ENCODE results near the gene CCL11. TPM values are rescaled to one million over a fixed set of nuclear protein-coding genes. Genes with fewer than 3 reads are reported as not detected.

Gene CCL11
- total RNA-seq, 4 donors from 2014 or later = not detected

GRCh38 chr17:34305061-34305460, 19.5 kb downstream of the CCL11 start:
- DNase-seq = no peak
- intact Hi-C loops (cut with DNase I) = no loop called here
- Histone ChIP-seq H3K4me3 (replicated peaks in 1 of 3) (no peak overlapping the region), H3K4me1 (no peaks in the 10 kb centered on the region), H3K36me3 (no peaks in the 10 kb centered on the region), H3K9me3 (no peaks in the 10 kb centered on the region), H3K27ac (no peak overlapping the region), H3K27me3 (no peaks in the 10 kb centered on the region)
- TF ChIP-seq POLR2A (IDR thresholded peaks at IDR 0.05) = no peak
- TF ChIP-seq, protein P1, sequence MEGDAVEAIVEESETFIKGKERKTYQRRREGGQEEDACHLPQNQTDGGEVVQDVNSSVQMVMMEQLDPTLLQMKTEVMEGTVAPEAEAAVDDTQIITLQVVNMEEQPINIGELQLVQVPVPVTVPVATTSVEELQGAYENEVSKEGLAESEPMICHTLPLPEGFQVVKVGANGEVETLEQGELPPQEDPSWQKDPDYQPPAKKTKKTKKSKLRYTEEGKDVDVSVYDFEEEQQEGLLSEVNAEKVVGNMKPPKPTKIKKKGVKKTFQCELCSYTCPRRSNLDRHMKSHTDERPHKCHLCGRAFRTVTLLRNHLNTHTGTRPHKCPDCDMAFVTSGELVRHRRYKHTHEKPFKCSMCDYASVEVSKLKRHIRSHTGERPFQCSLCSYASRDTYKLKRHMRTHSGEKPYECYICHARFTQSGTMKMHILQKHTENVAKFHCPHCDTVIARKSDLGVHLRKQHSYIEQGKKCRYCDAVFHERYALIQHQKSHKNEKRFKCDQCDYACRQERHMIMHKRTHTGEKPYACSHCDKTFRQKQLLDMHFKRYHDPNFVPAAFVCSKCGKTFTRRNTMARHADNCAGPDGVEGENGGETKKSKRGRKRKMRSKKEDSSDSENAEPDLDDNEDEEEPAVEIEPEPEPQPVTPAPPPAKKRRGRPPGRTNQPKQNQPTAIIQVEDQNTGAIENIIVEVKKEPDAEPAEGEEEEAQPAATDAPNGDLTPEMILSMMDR (IDR thresholded peaks at IDR 0.05) = no peak
- 96 to 97% methylated on average over 4 of the region's 4 CpGs for WGBS, 2 donors

GRCh38 chr17:34305606-34306005, 20.1 kb downstream of the CCL11 start:
- intact Hi-C loops (cut with DNase I) = no loop called here
- no peaks in the 10 kb centered on the region for H3K27me3 ChIP-seq
- no peaks in the 10 kb centered on the region for H3K4me1 ChIP-seq
- TF ChIP-seq, protein P1 (IDR thresholded peaks at IDR 0.05) = no peak
- no peak for TF ChIP-seq POLR2A (IDR thresholded peaks at IDR 0.05)
- H3K27ac ChIP-seq = no peak overlapping the region
- no peak overlapping the region for H3K4me3 ChIP-seq (replicated peaks in 1 of 3)
- no peaks in the 10 kb centered on the region for H3K36me3 ChIP-seq
- H3K9me3 ChIP-seq = no peaks in the 10 kb centered on the region
- DNase-seq = no peak

DNA sequence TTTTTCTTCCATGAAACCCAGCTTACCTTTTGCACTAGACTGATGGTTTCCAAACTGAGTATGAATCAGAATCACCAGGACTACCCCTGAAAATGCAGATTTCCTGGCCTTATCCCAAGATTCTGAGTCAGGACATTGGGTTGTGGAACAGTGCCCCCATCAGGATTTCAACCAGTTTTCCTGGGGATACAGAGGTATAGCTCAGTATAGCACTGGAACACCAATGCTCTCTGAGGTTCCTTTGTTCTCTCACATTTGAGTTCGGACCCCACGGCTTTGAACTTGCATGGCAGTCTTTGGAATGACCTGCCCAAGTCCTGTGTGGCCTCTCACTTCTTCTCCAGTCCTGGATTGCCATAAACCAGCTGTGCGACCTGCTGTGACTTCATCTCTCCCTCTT, 20.9 kb downstream of the CCL11 start:
- H3K9me3 ChIP-seq = no peaks in the 10 kb centered on the region
- DNase-seq = peak; percentile 24 to 32
- no peaks in the 10 kb centered on the region for H3K36me3 ChIP-seq
- no peak overlapping the region for H3K4me3 ChIP-seq (replicated peaks in 1 of 3)
- H3K27me3 ChIP-seq = no peaks in the 10 kb centered on the region
- H3K4me1 ChIP-seq = no peaks in the 10 kb centered on the region
- TF ChIP-seq, protein P1 (IDR thresholded peaks at IDR 0.05) = peak in 4 of 6 experiments; percentile 35 to 72 (median 50)
- TF ChIP-seq POLR2A (IDR thresholded peaks at IDR 0.05) = no peak
- H3K27ac ChIP-seq = no peak overlapping the region
- intact Hi-C loops (cut with DNase I) = no loop called here
- WGBS, 2 donors = 61 to 78% methylated on average over 3 of the region's 3 CpGs

GRCh38 chr17:34307110-34307509, 21.6 kb downstream of the CCL11 start:
- Histone ChIP-seq H3K27me3 (no peaks in the 10 kb centered on the region), H3K9me3 (no peaks in the 10 kb centered on the region), H3K27ac (no peak overlapping the region), H3K4me3 (replicated peaks in 1 of 3) (no peak overlapping the region), H3K4me1 (no peaks in the 10 kb centered on the region), H3K36me3 (no peaks in the 10 kb centered on the region)
- 38 to 44% methylated on average over 3 of the region's 3 CpGs for WGBS, 2 donors
- intact Hi-C loops (cut with DNase I) = no loop called here
- no peak for DNase-seq
- no peak for TF ChIP-seq POLR2A (IDR thresholded peaks at IDR 0.05)
- TF ChIP-seq, protein P1 (IDR thresholded peaks at IDR 0.05) = no peak

GRCh38 chr17:34308371-34308770, 22.8 kb downstream of the CCL11 start:
- H3K4me3 ChIP-seq (replicated peaks in 1 of 3) = no peak overlapping the region
- intact Hi-C loops (cut with DNase I) = no loop called here
- TF ChIP-seq, protein P1 (IDR thresholded peaks at IDR 0.05) = no peak
- no peak for TF ChIP-seq POLR2A (IDR thresholded peaks at IDR 0.05)

More at GRCh38 chr17:34308371-34308770, 22.8 kb downstream of the CCL11 start:
- H3K4me1 ChIP-seq = peaks cover 0 to under 1% of the 10 kb centered on the region in 2 donors
- DNase-seq = no peak
- H3K27me3 ChIP-seq = no peaks in the 10 kb centered on the region
- no peaks in the 10 kb centered on the region for H3K9me3 ChIP-seq
- H3K27ac ChIP-seq = no peak overlapping the region
- no peaks in the 10 kb centered on the region for H3K36me3 ChIP-seq
